B cell (primary cell): ENCODE measurements around the gene FLRT1. TPM values are rescaled to one million over a fixed set of nuclear protein-coding genes. Genes with fewer than 3 reads are reported as not detected.
"Not testable (repeated sequence)": the region's sequence is repeated elsewhere in the genome, so short reads cannot be mapped to it uniquely, and the experiment has no call there.

Source experiments
- ATAC-seq: fragments of 200-7000 bp; cut with Tn5 transposase; one replicate; pipeline ENCODE4 v1.10.0; 2021; ENCODE audit warnings: low read depth, mild to moderate bottlenecking, moderate number of reproducible peaks, moderate library complexity
- CTCF ChIA-PET: fragments of 350-600 bp; sonication (Branson Sonifier 250); formaldehyde crosslinking; loops from one replicate; lab custom pipeline; 2021; ENCODE audit warnings: antibody characterized with exemption, inconsistent platforms; lab: Charles Lee
- POLR2A ChIA-PET: fragments of 350-600 bp; sonication (Branson Sonifier 250); formaldehyde crosslinking; loops from one replicate; lab custom pipeline; 2021; ENCODE audit warnings: antibody characterized with exemption; lab: Charles Lee
- DNase-seq: peaks from one replicate; pipeline ENCODE4 v3.0.0; 2013
- H2AFZ ChIP-seq: 2 replicates; pipeline ENCODE4 v1.6.1; 2012; ENCODE audit warnings: mild to moderate bottlenecking, low read depth, low read length; ENCODE audit not compliant: insufficient read depth, poor library complexity, severe bottlenecking
- H3K27ac ChIP-seq, 2 donors: 1 replicate in 1 of 2; 2 replicates in 1 of 2; pipeline ENCODE4 v1.5.1; 2012 to 2013; ENCODE audit warnings: low read length in 2 of 2, mild to moderate bottlenecking in 2 of 2, moderate library complexity in 1 of 2
- H3K27me3 ChIP-seq, 4 experiments: fragments of 200-600 bp in 1 of 4; sonication (generic) in 1 of 4; replicated peaks in 1 of 4; 1 replicate in 2 of 4; 2 replicates in 2 of 4; pipeline versions ENCODE4 v1.6.1 to v1.7.0; 2013 to 2016; ENCODE audit warnings: low read length in 3 of 4, mild to moderate bottlenecking in 2 of 4, mixed read lengths in 1 of 4, moderate library complexity in 1 of 4; ENCODE audit not compliant: insufficient read depth in 4 of 4, control insufficient read depth in 3 of 4; ENCODE audit errors: control extremely low read depth in 1 of 4
- H3K36me3 ChIP-seq, 2 experiments: replicated peaks in 1 of 2; 1 replicate in 1 of 2; 2 replicates in 1 of 2; pipeline versions ENCODE4 v1.6.1 to v1.7.1; 2013; ENCODE audit warnings: low read length in 1 of 2; ENCODE audit not compliant: insufficient read depth in 2 of 2, control insufficient read depth in 1 of 2; ENCODE audit errors: control extremely low read depth in 1 of 2, extremely low read depth in 1 of 2
- H3K4me1 ChIP-seq, 2 donors: fragments of 200-600 bp in 1 of 2; sonication (generic) in 1 of 2; 1 replicate in 1 of 2; 2 replicates in 1 of 2; pipeline versions ENCODE4 v1.5.1 to v1.6.1; 2013 to 2017; ENCODE audit warnings: low read length in 2 of 2; ENCODE audit not compliant: control insufficient read depth in 2 of 2, insufficient read depth in 2 of 2
- H3K4me2 ChIP-seq: replicated peaks from 2 replicates; pipeline ENCODE3; 2012; ENCODE audit warnings: mild to moderate bottlenecking, low read depth, low read length; ENCODE audit not compliant: poor library complexity, severe bottlenecking
- H3K4me3 ChIP-seq, 5 experiments: fragments of 200-600 bp in 1 of 5; sonication (generic) in 1 of 5; 1 replicate in 3 of 5; 2 replicates in 2 of 5; pipeline versions ENCODE4 v1.5.1 to v1.7.0; 2011 to 2016; ENCODE audit warnings: low read length in 4 of 5, mild to moderate bottlenecking in 4 of 5, low read depth in 2 of 5, control low read depth in 1 of 5, moderate library complexity in 1 of 5; ENCODE audit not compliant: insufficient read depth in 1 of 5; ENCODE audit errors: control extremely low read depth in 1 of 5, extremely low read depth in 1 of 5
- H3K79me2 ChIP-seq: fragments of 200-600 bp; sonication (generic); one replicate; pipeline ENCODE4 v1.6.0; 2016; ENCODE audit warnings: low read length; ENCODE audit not compliant: control insufficient read depth, insufficient read depth
- H3K9ac ChIP-seq: fragments of 200-600 bp; sonication (generic); 2 replicates; pipeline ENCODE4 v1.6.1; 2017; ENCODE audit warnings: mild to moderate bottlenecking, low read length, moderate library complexity
- H3K9me3 ChIP-seq, 3 donors: one replicate each; pipeline versions ENCODE4 v1.6.1 to v1.7.1; 2013; ENCODE audit warnings: low read length in 2 of 3; ENCODE audit not compliant: control insufficient read depth in 2 of 3, insufficient read depth in 1 of 3; ENCODE audit errors: control extremely low read depth in 1 of 3
- H4K20me1 ChIP-seq: 2 replicates; pipeline ENCODE4 v1.6.0; 2012; ENCODE audit warnings: mild to moderate bottlenecking, low read length; ENCODE audit not compliant: insufficient read depth, control insufficient read depth, poor library complexity, severe bottlenecking
- H3K27ac Mint-ChIP-seq: one replicate; pipeline ENCODE4 v1.8.0; 2021; ENCODE audit warnings: mixed read lengths
- H3K27me3 Mint-ChIP-seq: one replicate; pipeline ENCODE4 v1.8.0; 2021; ENCODE audit warnings: mixed read lengths
- H3K4me1 Mint-ChIP-seq: one replicate; pipeline ENCODE4 v1.8.0; 2021; ENCODE audit warnings: mixed read lengths
- H3K4me3 Mint-ChIP-seq: one replicate; pipeline ENCODE4 v1.8.0; 2021; ENCODE audit warnings: mixed read lengths
- H3K9me3 Mint-ChIP-seq: one replicate; pipeline ENCODE4 v1.8.0; 2022; ENCODE audit warnings: mixed read lengths; ENCODE audit not compliant: insufficient read depth
- EZH2 ChIP-seq: IDR thresholded peaks from 2 replicates; pipeline ENCODE4 v1.6.1; 2012; ENCODE audit warnings: borderline replicate concordance, low read depth, mild to moderate bottlenecking, moderate library complexity, low read length; ENCODE audit not compliant: insufficient read depth, poor library complexity, severe bottlenecking
- WGBS: methylation state at CpG from one replicate; pipeline ENCODE4 v1.1.5; 2013; ENCODE audit warnings: missing lambda C conversion rate; ENCODE audit not compliant: insufficient coverage; 5-methylcytosine and 5-hydroxymethylcytosine counted together
- intact Hi-C: fragments of 100-400 bp; cut with micrococcal nuclease; formaldehyde crosslinking; loops from one replicate; pipeline ENCODE4 v1.10.0; 2022
- polyA plus RNA-seq: library from polyadenylated mRNA; depleted of rRNA; stranded (reverse); fragments of >200 nt; gene quantifications from 2 replicates; pipeline ENCODE4 v1.2.3, GENCODE V29; 2012
- total RNA-seq, 2 donors: library from RNA; stranded (reverse); fragments of 120-200 nt in 1 of 2; gene quantifications; 1 replicate in 1 of 2; 2 replicates in 1 of 2; pipeline versions ENCODE4 v1.2.3 to v1.2.4, GENCODE V29; 2013 to 2022
- TF ChIP-seq, protein P1 (sequence below): fragments of 200-600 bp; IDR thresholded peaks from one replicate; pipeline ENCODE4 v1.8.0; 2022; ENCODE audit warnings: antibody characterized with exemption, mild to moderate bottlenecking

The FLRT1 gene
- total and polyA plus RNA-seq, 2 donors (not counting 1 experiment from before 2014, with no cell fraction given): not detected

DNA sequence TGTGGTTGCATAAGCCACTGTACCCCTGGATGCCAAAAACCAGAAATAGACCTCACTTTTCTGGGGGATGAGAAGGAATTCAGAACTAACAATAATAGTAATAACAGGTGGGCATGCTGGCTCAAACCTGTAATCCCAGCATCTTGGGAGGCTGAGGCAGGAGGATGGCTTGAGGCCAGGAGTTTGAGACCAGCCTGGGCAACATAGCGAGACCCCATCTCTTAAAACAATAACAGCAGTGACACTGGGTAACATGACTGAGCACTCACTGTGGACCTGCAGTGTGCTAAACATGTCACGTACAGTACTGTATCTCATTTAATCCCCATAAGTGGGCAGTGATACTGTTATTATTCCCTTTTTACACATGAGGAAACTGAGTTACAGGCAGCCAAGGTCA, 10.0 kb downstream of the FLRT1 start:
- Mint-ChIP-seq H3K4me3 (no peak overlapping the region), H3K27ac (no peak overlapping the region), H3K4me1 (no peaks in the 10 kb centered on the region), H3K27me3 (no peaks in the 10 kb centered on the region), H3K9me3 (no peaks in the 10 kb centered on the region)
- H3K4me2 ChIP-seq: no peak overlapping the region
- no peak for ATAC-seq
- WGBS: 88% methylated on average over 1 of the region's 2 CpGs
- H4K20me1 ChIP-seq: no peaks in the 10 kb centered on the region
- H3K27me3 ChIP-seq: no peaks in the 10 kb centered on the region
- CTCF ChIA-PET: no interaction called here
- no peak overlapping the region for H2AFZ ChIP-seq
- H3K4me1 ChIP-seq: no peaks in the 10 kb centered on the region
- TF ChIP-seq, protein P1, sequence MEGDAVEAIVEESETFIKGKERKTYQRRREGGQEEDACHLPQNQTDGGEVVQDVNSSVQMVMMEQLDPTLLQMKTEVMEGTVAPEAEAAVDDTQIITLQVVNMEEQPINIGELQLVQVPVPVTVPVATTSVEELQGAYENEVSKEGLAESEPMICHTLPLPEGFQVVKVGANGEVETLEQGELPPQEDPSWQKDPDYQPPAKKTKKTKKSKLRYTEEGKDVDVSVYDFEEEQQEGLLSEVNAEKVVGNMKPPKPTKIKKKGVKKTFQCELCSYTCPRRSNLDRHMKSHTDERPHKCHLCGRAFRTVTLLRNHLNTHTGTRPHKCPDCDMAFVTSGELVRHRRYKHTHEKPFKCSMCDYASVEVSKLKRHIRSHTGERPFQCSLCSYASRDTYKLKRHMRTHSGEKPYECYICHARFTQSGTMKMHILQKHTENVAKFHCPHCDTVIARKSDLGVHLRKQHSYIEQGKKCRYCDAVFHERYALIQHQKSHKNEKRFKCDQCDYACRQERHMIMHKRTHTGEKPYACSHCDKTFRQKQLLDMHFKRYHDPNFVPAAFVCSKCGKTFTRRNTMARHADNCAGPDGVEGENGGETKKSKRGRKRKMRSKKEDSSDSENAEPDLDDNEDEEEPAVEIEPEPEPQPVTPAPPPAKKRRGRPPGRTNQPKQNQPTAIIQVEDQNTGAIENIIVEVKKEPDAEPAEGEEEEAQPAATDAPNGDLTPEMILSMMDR: no peak
- TF ChIP-seq EZH2: no peak
- H3K27ac ChIP-seq: no peak overlapping the region
- POLR2A ChIA-PET: no interaction called here
- no peak overlapping the region for H3K9ac ChIP-seq
- H3K4me3 ChIP-seq: no peak overlapping the region
- H3K36me3 ChIP-seq: no peaks in the 10 kb centered on the region
- H3K9me3 ChIP-seq: no peaks in the 10 kb centered on the region
- intact Hi-C loops: no loop called here
- no peaks in the 10 kb centered on the region for H3K79me2 ChIP-seq
- no peak for DNase-seq

DNA sequence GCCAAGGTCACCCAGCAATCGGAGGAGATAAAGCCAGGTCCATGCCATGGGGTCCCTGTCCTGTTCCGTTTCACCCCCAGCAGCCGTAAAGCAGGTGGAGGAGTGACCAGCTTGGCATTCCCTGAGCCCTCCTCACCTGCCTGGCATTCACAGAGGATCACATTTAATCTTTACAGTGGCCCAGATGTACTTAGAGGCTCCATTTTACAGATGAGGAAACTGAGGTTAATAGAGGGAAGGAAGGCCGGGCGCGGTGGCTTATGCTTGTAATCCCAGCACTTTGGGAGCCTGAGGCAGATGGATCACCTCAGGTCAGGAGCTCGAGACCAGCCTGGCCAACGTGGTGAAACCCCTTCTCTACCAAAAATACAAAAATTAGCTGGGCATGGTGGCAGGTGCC, 11.6 kb downstream of the FLRT1 start:
- H3K27me3 Mint-ChIP-seq, H3K27ac Mint-ChIP-seq, H3K9me3 ChIP-seq, H3K4me1 ChIP-seq, H3K27ac ChIP-seq, intact Hi-C loops, H3K79me2 ChIP-seq, H3K36me3 ChIP-seq, H3K4me1 Mint-ChIP-seq, H3K9me3 Mint-ChIP-seq, H3K27me3 ChIP-seq, DNase-seq, CTCF ChIA-PET, H3K4me3 ChIP-seq, H3K9ac ChIP-seq, H3K4me2 ChIP-seq, H3K4me3 Mint-ChIP-seq, H4K20me1 ChIP-seq, H2AFZ ChIP-seq, ATAC-seq: not testable (repeated sequence)
- WGBS: 98% methylated on average over 5 of the region's 8 CpGs
- POLR2A ChIA-PET: interaction anchor here (0.7 kb wide), 1 partner anchor 134 kb away, joined by 4 read pairs; no protein-coding TSS in a partner anchor
